ENCODE measurements around the gene SREK1.

DNA sequence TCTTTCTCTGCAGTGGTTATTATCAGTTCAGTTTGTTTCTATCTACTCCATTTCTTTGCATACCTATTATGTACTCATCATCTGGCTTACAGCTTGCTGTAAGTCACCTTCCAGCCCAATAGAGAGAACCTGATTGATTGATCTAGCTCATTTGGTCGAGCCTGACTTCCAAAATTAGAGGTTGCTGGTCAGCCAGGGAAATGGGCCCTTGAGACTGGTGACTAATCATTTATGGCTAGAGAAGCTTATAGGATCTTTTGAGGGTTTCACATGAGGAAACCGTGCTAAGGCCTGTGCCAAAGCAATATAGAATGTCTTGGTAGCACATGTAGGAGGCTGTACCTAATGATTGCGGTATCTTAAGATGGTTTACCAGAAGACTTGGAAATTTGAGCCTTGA, 5.8 kb downstream of the SREK1 start:
- TF ChIP-seq POLR2A (IDR thresholded peaks at IDR 0.05; ENCODE audit: low read depth) = no peak
- TF ChIP-seq, protein P1, sequence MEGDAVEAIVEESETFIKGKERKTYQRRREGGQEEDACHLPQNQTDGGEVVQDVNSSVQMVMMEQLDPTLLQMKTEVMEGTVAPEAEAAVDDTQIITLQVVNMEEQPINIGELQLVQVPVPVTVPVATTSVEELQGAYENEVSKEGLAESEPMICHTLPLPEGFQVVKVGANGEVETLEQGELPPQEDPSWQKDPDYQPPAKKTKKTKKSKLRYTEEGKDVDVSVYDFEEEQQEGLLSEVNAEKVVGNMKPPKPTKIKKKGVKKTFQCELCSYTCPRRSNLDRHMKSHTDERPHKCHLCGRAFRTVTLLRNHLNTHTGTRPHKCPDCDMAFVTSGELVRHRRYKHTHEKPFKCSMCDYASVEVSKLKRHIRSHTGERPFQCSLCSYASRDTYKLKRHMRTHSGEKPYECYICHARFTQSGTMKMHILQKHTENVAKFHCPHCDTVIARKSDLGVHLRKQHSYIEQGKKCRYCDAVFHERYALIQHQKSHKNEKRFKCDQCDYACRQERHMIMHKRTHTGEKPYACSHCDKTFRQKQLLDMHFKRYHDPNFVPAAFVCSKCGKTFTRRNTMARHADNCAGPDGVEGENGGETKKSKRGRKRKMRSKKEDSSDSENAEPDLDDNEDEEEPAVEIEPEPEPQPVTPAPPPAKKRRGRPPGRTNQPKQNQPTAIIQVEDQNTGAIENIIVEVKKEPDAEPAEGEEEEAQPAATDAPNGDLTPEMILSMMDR (IDR thresholded peaks at IDR 0.05) = no peak
- no peak for TF ChIP-seq EP300 (IDR thresholded peaks at IDR 0.05)
- no peak for TF ChIP-seq POLR2AphosphoS5 (IDR thresholded peaks at IDR 0.05)

Measured in esophagus muscularis mucosa (tissue), 4 donors.